GM21360 (cell line): ENCODE results near the gene CDC27.
"Not testable (repeated sequence)": the region's sequence is repeated elsewhere in the genome, so short reads cannot be mapped to it uniquely, and the experiment has no call there.

ENCODE experiments used
- ATAC-seq: cut with Tn5 transposase; IDR thresholded peaks from one replicate; pipeline ENCODE4 v1.9.1; 2021; ENCODE audit warnings: mild to moderate bottlenecking, moderate library complexity; ENCODE audit not compliant: unreplicated experiment

The CDC27 gene

DNA sequence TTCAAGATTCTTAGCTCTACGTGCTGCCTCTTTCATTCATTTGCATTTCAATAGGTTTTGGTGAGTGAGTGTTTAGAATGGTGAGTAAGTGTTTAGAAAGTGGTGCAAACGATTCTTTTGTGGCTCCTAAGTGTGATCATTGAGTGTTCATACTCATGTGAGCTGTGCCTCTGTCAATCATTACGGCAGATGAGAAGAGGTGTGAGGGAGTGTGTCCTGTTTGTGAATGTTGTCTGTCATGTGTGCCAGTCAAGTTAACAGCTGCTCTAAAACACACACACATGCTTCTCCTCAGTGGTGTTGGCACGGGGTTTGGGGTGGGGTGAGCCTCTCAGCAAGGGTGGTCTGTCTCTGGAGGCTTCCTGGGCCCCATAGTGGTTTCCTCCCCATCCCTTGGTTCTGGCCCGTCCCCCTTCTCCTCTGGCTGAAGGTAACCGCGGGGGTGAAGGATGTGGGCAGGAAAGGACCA, 31.5 kb upstream of the CDC27 start:
- no peak for ATAC-seq

DNA sequence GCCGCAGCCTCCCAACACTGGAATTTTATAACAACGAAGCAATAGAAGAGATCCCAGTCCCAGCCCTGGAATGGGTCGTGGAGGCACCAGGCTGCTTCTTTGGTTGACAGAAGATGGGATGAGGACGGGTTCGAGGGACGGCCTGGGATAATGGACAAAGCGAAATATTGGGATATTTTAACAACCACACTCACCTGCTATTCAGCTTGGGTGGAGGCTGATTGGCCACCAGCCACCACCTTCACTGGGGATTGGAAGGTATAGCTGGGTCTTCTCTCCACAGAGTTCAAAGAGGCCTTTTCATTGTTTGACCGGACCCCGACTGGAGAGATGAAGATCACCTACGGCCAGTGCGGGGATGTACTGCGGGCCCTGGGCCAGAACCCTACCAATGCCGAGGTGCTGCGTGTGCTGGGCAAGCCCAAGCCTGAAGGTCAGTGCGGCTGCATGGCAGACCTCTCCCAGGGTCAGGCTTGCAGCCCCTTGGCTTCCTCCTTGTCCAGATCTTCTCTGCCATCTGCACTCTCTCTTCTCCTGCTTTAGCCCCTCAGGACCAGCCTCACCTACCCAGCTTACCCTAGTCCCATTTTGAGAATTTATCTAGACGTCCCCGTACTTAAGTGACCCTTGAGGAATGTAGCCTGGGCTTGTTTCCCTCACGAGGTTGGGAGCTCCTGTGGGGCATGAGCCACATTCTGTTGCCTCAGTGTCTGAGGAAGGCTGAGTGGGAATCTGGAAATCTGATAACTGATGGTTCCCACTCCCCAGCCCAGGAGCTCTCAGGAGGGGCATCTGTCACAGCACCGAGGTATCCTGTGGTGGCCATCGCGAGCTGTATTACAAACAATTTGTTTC, 30.8 kb upstream of the CDC27 start:
- ATAC-seq, result no peak

DNA sequence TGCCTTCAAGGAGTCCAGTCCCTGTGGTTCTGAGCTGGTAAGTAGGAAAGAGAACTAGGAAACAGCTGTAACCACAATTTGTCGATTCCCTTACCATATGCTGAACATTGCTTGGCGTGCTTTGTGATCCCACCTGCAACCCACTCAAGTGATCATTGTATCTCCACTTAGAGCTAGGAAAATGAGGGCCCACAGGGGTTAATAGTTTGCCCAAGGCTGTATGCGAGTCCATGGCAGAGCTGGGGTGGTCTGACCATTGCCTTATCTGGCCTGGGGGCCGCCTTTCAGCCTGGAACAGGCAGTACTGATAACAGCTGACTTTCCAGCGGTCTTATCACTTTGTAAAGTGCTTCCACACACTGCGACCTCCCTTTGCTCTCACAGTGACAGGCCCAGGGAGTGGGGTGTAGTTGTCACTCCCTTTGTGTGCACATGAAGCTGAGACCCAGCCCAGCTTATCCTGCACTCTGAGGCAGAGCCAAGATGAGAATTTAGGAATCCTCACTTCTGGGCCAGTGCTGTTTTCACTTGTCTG, 29.9 kb upstream of the CDC27 start:
- ATAC-seq, result no peak

- ATAC-seq, result not testable (repeated sequence)
Measured at GRCh38 chr17:47217279-47217678, 28.2 kb upstream of the CDC27 start.

- not testable (repeated sequence) for ATAC-seq
Measured at GRCh38 chr17:47216821-47217220, 27.7 kb upstream of the CDC27 start.

GRCh38 chr17:47214931-47215330, 25.8 kb upstream of the CDC27 start:
- no peak for ATAC-seq

DNA sequence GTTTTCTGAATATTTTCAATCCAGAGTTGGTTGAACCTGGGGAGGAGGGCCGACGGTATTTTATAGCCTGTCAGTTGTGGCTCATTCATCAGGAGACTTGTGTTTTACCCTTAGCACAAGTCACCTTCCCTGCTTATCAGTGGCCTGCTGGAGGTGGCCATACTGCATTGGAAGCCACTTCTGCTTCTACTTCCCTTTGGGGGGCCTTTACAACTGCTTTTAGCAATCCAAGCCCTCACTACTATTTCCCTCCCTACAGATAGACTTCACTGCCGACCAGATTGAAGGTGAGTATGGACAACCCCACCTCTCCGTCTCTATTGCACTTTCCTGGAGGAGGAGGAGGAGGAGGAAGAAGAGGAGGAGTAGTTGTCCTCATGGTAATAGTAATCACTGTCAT, 24.4 kb upstream of the CDC27 start:
- no peak for ATAC-seq

DNA sequence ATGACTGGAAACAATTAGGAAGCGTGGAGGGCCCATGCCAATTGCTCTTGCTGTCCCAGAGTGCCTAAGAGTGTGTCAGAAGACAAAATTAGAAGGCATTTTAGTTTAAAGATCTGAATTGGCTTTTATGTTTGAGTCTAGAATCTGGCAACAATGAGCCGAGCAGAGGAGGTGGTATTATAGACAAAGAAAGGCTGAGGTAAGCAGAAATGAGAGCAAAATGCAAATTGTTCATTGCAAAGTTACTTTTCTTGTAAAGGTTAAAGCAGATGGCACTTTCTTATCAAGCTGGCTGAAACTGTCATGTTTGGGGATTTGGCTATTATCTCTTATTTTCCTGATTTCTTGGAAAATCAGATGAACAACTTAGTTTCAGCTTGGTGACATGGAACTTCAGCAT, 23.4 kb upstream of the CDC27 start:
- ATAC-seq, result no peak

GRCh38 chr17:47210779-47211178, 21.7 kb upstream of the CDC27 start:
- ATAC-seq, result no peak

DNA sequence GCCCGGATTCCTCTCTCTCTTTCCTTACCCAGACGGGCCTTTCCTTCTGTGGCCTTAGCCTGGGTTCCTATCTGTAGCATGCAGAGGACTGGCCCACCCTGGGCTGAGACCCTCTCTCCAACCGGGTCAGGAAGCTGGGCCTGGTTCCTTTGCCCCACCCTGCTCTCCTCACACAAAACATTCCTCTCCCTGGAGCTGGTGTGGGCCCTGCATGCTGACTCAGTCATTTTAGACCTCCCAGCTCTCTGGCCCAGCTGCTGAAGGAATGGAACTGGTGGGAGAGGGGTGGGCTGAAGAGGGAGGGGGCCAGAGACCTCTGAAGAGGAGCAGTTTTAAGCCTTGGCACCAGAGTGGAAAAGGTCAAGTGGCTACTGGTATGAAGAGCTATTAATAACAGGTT, 21.0 kb upstream of the CDC27 start:
- ATAC-seq, result no peak

- no peak for ATAC-seq
Measured at GRCh38 chr17:47209499-47209898, 20.4 kb upstream of the CDC27 start.

DNA sequence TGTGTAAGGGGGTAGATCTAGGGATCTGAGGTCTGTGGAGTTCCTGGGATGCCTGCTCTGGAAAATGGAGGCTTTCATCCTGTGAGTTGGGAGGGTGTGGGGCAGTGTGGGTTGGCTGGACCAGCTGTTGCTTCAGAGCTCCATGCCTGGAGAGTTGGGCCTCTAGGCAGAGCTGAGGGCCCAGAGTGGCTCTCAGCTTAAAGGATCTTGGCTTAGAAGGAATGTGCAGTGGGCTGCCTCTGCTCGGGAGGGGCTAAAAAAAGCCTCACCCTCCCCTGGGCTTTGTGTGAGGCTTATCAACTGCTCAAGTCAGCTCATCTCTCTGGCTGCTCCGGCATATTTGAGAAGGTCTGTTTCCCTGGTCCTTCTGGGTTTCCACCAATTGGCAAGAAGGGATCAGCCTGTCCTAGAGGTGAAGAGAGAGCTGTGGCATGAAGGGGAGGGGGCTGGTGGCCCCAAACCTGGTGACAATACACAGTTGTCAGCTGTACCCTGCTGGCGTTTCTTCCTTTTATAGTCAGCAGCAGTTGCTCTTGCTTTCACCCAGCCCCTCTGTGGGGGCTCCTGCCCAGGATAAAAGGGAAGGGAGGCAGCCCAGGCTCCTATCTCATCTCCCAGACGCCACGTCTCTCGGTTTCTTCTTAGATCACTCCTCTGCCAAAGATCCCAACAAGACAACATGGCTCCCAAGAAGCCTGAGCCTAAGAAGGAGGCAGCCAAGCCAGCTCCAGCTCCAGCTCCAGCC, 19.8 kb upstream of the CDC27 start, which contains the start of gene MYL4:
TSS of gene MYL4 (plus strand) at position 605 of the 745 bp plus-strand sequence. CDS start at position 680, 75 bp downstream.
- ATAC-seq, result no peak

DNA sequence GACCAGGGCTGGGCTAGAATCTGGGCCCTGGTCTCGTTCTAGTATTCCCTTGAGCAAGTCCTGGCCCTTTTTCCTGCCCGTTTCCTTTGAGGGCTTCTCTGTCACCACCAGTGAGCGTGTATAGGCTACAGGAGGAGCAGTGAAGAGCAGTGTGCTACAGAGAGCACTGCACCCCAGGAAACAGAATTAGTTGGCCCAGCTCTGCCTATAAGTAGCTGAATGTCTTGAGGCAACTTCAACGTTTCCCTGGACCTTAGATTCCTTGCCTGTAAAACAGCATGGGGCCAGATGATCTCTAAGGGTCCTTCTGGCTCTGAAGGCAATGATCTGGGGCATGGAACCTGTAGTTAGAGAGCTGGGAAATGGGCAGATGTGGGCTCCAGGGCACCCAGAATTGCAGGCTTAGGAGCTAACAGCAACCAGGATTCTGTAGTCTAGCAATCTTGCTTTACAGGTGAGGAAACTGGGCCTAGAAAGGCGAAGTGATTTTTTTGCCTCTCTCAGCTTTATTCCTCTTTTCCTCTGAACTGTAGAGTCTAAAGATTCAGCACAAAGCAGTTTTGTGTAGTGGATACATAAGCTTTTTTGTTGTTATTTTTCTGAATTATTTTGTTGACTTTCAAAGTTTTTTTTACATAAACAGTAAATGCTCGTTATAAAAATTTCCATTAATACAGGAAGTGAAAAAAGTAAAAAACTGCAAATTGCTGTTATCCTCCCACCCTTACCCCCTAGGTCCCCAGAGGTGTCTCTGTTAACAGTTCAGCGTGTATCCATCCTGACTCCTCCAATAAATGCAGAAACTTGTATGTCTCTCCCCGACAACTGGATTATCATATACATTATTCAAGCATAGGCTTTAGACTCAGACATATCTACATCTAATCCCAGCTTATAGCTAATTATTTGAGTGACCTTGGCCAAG, 18.3 kb upstream of the CDC27 start:
- ATAC-seq, result no peak

DNA sequence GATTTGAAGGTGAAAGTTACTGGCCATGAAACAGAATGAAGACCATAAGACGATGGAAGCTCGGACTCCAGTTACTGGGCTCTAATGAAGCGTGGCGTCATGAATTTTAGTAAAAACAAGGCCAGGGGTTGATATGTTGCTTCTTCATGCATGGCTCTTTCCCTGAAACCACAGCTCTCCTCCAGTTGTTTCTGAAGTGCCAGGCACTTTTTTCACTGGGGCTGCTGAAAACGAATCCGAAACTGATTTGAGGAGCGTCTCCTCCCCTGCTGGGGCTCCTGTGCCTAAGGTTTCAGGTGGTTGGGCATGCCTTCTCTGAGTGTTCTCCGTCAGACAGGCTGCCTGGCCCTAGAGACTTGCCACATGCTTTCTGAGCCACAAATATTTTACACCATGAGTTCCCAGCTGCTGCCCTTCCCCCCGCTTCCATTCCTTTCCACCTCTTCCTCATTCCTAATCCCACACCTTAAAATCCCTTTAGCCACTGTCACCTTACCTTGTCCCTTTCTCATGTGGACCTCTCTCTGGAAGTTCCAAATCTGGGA, 16.4 kb upstream of the CDC27 start:
- ATAC-seq, result no peak

DNA sequence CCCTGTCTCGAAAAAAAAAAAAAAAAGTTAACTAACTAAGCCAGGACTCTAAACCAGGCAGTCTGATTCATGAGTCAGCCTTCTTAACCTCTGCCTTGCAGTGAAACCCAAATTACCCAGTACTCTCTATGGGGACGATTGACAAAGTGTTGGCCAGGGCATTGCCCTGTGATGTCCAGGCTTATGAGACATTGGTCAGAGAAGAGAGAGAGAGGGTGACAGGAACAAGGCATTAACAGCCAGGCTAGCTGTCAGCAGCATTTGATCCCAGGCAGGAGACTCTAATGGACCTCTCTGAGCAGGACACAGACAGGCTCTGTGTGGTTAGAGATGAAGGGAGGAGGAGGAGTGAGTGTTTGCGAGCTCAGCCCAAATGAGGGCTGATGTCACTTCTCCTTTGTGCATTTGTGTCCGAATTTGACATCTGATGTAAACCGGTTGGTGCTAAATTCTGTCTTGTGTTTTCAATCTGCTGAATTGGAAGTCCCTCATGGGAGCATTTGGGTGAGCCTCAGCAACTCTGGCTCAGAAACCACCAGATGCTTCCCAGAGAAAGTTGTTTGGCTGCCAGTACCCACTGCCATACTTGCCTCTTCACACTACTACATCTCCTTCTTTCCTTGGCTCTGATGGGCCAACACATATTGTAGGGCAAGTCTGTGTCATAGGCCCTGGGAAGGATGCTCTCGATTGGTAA, 15.8 kb upstream of the CDC27 start:
- no peak for ATAC-seq

DNA sequence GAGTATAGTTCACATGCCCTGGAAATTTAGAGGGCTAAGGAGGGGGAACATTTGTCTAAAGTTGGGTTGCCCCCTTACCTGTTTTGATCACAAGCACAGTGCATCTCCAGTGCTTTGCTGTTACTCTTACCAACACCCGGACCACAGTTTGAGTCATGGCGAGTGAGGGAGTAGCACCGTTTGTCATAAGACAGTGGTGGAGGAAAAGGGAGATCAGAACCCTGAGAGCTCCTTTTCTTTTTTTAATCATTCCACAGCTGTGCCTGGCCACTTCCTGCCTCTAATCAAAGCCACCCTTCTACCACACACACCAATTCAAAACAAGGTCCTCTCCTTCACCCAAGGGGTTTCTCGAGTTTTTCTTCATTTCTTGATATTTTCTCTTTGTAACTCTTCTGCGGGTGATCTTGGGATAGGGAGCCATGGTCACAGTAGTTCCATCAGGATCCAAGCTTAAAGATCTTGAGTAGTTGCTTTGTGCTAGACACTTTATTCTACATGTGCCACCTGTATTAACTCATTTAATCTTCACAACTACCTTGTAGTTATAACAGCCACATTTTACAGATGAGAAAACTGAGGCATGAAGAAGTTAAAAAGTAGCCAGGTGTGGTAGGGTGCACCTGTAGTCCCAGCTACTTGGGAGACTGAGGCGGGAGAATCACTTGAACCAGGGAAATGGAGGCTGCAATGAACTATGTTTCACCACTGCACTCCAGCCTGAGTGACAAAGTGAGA, 15.1 kb upstream of the CDC27 start:
- ATAC-seq, result no peak

- no peak for ATAC-seq
Measured at GRCh38 chr17:47201166-47201565, 12.1 kb upstream of the CDC27 start.

DNA sequence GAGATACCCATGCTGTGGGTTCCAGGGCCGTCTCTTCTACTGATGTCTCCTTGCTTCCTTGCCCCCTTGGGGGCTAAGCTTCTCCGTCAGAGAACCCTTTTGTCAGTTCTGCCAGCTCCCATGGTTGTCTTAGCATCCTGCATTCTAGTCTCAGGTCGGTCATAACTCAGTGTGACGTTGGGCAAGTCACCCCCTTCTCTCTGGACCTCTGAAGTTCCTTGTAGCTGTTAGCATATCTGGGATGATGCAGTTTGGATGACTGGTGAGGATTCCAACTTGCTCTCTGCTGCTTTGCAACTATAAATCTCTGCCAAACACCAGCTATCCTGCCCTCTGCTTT, 11.2 kb upstream of the CDC27 start:
- ATAC-seq, result no peak

DNA sequence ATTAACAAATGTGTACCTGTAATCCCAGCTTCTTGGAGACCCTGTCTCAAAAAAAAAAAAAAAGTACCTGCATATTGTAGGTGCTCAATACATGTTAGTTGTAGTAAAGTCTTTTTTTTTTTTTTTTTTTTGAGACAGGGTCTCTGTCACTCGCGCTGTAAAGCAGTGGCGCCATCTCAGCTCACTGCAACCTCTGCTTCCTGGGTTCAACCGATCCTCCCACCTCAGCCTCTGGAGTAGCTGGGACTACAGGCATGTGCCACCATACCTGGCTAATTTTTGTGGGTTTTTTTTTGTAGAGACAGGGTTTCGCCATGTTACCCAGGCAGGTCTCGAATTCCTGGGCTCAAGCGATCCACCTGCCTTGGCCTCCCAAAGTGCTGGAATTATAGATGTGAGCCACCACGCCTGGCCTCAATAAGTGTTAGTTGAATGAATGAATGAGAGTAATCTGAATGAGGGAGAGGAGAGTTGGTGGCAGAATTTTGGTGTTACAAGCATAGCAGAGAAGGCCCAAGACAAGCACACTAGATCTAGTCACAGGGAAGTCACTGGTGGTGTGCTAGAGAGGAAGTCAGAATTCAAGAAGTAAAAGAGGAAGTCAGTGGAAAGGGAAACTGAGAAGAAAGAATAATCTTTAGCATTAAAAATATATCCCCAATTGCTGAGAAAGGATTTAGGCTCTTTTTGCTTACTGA, 10.7 kb upstream of the CDC27 start:
- no peak for ATAC-seq
